Measurements from ENCODE around the gene ADAMTS13.

ADAMTS13 gene

DNA sequence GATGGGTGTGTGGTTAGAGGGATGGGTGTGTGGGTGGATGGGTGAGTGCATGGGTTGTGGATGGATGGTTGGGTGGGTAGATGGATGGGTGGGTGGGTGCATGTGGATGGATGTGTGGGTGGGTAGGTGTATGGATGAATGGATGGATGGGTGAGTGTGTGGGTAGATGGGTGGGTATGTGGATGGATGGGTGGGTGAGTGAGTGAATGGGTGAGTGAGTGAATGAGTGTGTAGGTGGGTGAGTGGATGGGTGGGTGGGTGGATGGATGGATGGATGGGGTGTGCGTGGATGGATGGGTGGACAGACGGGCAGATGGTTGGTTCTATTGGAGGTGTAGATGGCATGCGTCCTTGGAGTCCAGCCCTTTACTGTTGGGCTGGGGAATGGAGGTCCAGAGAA, 28.8 kb upstream of the ADAMTS13 start:
- no peak for DNase-seq

DNA sequence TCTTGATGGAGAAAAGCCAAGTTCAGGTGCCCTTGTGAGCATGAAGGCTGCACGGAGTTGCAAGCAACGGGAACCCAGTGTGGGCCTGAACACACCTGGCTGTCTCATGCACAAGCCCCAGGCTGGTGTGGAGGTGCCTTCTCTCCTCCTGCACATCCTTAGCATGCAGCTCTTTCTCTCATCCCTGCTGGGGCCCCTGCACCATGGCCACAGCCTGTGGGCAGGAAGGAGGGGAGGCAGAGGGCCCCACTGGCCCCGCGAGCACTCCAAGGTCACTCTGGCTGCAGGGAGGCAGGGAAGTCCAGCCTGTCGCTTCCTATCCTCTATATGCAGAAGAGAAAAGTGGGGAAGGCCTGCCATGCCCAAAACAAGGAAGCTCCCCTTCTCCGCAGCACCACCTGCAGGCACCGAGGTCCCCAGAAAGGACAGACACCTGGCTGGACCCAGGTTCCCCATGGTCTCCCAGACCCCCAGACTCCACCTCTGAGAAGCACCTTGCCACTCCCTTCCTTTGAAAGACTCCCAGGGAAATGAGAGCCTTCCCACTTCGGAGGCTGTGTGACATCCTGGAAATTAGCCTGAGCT, 27.4 kb upstream of the ADAMTS13 start:
- no peak for DNase-seq

DNA sequence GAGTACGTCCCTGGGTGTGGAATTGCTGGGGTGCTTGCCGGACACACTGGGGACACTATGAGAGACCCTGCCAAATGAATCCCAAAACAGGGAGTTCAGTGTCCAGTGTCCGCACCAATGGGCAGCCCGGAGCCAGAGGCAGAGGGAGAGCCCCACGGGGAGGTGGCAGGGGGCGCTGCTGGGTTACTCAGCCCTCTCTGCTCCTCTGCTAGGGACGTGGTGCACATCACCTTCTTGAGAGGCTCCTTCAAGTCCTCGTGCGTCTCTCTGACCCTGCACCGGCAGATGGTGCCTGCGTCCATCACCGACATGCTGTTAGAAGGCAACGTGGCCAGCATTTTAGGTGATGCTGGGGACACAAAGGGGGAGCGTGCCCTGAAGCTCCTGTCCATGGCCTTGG, 25.2 kb upstream of the ADAMTS13 start:
- DNase-seq = no peak

DNA sequence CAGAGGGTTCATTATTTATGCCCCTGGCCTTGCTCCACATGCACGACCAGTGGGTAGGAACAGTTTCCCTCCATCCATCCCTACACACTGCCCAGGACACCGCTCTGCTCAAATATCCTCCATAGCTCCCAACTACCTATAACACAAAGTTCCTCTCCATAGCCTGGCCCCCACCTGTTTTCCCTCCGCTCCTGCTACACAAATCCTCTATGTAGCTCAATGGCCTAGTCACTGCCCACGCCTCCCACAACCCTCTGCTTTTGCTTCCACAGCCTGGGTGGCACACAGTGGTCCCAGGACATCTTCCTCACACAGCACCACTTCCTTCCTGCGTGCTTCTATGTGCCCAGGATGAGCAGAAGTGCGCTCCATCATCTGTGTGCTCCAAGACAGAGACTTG, 24.8 kb upstream of the ADAMTS13 start:
- no peak for DNase-seq

DNA sequence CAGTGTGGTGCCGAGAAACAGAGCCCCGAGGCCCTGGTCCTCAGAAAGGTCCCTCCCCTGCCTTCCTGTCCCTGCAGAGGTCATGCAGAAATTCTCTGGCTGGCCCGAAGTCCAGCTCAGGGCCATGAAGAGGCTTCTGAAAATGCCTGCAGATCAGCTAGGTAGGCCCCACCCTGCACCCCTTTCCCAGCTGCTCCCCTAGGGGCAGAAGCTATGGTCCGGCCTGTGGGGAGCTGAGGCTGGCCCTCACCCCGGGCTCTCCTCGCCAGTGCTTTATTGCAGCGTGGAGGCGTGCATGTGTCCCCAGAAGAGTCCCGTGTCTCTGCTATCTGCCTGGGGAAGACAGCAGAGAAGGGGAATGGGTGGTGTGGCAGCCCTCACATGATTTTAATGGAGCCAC, 24.3 kb upstream of the ADAMTS13 start:
- no peak for DNase-seq

GRCh38 chr9:133400292-133400691, 21.9 kb upstream of the ADAMTS13 start:
- no peak for DNase-seq

DNA sequence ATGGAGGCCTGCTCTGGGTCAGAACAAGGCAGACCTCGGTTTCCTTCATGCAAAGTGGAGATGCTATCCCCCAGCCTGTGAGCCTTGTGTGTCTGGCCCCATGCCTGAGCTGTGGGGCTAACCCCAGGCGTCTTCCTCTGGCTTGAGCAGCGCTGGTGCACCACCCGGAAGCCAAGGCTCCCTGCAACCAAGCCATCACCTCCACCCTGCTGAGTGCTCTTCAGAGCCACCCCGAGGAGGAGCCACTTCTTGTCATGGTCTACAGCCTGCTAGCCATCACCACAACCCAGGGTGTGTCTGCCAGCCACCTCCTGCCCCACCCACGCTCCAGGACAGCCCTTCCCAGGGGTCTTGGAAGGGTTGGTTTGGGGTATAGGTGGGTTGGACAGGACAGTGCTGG, 20.6 kb upstream of the ADAMTS13 start:
- DNase-seq = no peak

DNA sequence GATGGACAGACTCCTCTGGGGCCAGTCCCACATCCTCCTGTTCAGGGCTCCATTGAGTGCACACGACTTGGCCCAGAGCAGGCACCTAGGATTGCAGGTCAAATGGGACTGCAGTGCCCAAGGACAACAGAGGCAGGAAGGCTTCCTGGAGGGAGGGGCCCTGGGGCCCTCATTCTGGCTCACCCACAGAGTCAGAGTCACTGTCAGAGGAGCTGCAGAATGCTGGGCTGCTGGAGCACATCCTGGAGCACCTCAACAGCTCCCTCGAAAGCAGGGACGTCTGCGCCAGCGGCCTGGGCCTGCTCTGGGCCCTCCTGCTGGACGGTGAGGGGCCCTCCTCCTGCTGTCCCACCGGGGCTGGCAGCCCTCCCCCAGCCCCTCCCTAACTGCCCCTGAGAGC, 19.5 kb upstream of the ADAMTS13 start:
- no peak for DNase-seq

DNA sequence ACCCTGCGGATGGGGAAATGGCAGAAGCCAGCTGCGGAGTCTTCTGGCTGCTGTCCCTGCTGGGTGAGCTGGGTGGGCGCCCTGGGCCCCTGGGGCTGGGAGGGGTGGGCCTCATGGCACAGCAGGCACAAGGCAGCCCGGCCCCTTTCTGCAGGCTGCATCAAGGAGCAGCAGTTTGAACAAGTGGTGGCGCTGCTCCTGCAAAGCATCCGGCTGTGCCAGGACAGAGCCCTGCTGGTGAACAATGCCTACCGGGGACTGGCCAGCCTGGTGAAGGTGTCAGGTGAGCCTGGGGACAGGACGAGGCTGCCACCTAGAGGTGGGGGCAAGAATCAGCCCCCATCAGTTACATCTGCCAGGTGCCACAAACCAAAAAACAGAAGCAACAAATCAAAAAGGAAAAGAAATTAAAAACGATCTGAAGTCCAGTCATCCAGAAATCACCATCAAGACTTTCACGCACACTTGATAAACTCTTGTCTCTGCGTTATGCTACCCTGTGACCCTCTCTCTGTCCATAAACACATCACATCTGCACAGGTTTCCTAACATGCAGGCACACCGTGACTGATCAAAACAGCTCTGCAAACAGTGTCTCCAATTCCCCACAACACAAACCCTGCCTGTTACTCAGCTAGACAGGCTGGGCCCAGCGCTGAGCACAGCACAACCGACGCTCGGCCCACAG, 18.3 kb upstream of the ADAMTS13 start:
- peak; percentile 35 for DNase-seq

GRCh38 chr9:133404454-133405002, 17.6 kb upstream of the ADAMTS13 start:
- DNase-seq = no peak

- no peak for DNase-seq
Observed at GRCh38 chr9:133405508-133406438, 16.4 kb upstream of the ADAMTS13 start.

- DNase-seq = peak; percentile 18
Observed at GRCh38 chr9:133406480-133407307, 15.5 kb upstream of the ADAMTS13 start.

GRCh38 chr9:133408042-133408441, 14.1 kb upstream of the ADAMTS13 start:
- DNase-seq = no peak

GRCh38 chr9:133415170-133415569, 7.0 kb upstream of the ADAMTS13 start:
- DNase-seq = no peak

DNA sequence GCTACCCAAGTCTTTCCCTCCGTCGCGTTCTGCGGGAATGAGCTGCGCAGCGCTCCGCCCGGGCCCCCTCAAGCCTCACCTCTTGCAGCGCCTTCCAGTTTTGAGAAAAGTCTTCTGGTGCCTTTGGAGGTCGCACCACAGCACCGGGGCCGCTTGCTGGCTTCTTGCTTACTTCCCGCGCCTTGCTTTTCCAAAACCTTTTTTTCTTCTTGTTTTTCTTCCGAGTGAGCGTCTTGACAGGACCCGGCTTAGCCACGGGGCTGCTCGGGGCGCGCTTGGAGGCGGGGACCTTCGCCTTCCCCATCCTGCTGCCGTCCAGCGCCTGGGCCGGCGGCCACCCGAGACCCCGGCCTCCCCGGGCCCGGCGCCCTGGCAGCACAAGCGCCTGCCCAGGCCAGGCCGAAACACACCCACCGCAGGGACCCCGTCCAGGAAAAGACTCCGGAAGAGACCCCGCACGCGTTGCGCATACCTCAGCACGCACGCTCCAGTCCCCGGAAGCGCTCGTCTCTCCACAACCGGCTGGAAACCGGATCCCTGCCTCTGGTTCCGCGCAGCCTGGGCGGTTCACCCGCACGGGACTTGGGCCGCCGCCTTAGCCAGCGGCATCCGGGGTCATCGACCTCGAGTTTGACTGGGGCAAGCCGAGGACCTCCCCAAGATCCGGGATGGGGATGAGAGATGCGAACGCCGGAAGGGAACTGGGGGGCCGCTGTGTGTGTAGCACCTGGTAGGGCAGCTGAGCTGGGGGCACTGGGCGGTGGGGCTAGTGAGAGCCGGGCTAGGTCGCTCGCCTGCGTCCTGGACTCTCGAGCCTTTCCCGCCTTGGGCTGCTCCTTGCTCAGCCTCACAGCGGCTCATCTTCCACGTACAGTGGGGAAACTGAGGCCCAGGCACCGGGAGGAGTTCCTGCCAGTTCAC, 4.4 kb upstream of the ADAMTS13 start, which contains the start of gene REXO4:
Gene REXO4 (minus strand): TSS at position 470 of the 921 bp plus-strand sequence. CDS start 166 bp downstream, at position 304.
- peak; percentile 78 for DNase-seq

DNA sequence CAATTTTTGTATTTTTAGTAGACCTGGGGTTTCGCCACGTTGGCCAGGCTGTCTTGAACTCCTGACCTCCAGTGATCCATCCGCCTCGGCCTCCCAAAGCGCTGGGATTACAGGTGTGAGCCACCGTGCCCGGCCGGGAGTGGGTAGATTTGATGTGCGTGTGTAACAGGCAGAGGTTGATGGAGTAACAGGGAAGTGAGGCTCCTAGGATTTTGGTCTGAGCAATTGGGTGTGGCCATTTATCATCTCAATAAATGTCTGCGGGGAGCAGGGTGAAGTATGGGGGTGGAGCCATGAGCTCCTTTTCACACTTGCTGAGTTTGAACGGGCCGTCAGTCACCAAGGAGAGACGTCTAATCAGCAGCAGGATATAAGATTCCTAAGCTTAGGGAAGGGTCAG, 3.2 kb upstream of the ADAMTS13 start:
- DNase-seq = no peak

DNA sequence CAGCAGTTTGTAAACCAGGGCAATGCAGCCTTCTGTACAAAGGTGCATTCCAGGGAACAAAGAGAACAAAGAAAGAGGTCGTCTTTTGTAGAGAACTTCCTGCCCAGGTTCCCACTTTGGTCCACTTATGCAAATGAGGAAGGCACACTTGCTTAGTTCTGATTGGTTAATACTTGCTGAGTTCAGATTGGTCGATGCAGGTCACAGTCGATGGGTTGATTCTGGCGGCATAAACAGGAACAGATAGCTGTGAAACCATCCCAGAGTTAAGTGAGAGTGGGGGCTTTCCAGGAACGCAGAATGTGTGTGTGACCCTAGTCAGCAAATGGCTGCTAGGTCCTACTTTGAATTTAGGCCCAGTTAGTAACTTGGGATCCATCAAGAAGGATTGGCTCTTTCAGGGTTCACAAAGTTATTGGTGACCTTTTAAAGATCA, 1.8 kb upstream of the ADAMTS13 start:
- no peak for DNase-seq

DNA sequence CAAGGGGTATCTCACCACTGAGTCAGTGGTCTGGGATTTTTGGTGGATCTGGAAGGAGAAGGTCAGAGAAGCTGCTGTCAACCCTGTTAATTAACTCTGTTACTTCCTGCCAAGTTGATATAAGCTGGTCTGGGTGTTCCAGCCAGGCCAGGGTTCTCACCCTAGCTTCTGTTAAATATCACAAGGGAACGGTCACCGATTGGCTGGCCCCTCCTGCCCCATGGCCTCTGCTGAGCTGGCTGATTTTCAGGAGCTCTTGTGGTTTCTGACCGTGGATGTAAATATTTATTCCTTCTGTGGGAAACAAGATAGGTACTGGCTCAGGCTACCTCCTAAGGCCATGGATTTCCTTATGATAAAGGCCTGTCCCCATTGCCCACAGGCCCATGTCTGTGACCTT, 1.0 kb downstream of the ADAMTS13 start:
- DNase-seq = no peak

- no peak for DNase-seq
Observed at GRCh38 chr9:133424187-133424586, 2.0 kb downstream of the ADAMTS13 start.

DNA sequence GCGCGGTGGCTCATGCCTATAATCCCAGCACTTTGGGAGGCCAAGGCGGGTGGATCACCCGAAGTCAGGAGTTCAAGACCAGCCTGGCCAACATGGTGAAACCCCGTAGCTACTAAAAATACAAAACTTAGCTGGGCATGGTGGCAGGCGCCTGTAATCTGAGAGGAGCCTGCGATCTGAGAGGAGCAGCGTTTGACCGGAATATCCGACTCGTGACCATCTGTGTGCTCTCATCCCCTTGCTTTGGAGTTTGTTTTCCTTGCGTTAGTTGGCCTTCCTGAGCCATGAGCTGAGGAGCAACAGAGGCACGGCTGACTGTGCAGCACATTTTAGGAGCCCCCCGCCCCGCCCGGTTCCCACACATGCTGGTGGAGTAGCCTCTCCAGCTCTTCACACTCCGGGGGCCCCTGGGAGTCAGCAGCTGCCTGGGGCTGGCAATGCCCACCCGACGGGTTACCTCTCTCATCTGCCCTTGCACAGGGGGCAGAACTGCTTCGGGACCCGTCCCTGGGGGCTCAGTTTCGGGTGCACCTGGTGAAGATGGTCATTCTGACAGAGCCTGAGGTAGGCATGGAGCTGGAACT, 3.0 kb downstream of the ADAMTS13 start:
- DNase-seq = no peak

DNA sequence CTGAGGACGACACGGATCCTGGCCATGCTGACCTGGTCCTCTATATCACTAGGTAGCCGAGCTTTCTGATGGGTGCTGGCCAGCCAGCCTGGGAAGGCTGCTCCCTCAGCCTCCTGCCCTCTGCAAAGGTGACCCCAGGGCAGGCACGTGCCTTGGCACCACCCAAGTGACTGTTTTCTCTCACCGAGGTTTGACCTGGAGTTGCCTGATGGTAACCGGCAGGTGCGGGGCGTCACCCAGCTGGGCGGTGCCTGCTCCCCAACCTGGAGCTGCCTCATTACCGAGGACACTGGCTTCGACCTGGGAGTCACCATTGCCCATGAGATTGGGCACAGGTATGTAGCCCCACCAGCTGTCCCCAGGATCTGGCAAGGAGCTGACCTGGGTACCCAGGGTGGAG, 3.8 kb downstream of the ADAMTS13 start:
- no peak for DNase-seq

Data from COR-L47 (cell line).